HG02571 (cell line): ENCODE results near the gene CYP2D6.

ENCODE experiments used
- ATAC-seq: cut with Tn5 transposase; IDR thresholded peaks from one replicate; pipeline ENCODE4 v1.9.1; 2021; ENCODE audit warnings: mild to moderate bottlenecking, moderate library complexity; ENCODE audit not compliant: unreplicated experiment

Gene CYP2D6

GRCh38 chr22:42090596-42091454 lies 39.8 kb downstream of the CYP2D6 start, which contains the start of gene NDUFA6:
TSS of gene NDUFA6 (minus strand) at chr22:42090772. CDS start at chr22:42090744, 28 bp downstream.
- ATAC-seq = peak; percentile 90

- no peak for ATAC-seq
Observed at GRCh38 chr22:42086051-42086450, 44.6 kb downstream of the CYP2D6 start.

GRCh38 chr22:42084874-42085273 lies 45.7 kb downstream of the CYP2D6 start:
- no peak for ATAC-seq

GRCh38 chr22:42083119-42083518 lies 47.5 kb downstream of the CYP2D6 start:
- no peak for ATAC-seq

GRCh38 chr22:42080287-42080686 lies 50.3 kb downstream of the CYP2D6 start:
- ATAC-seq = no peak

- ATAC-seq = peak; percentile 84
Observed at GRCh38 chr22:42079319-42080251, 51.0 kb downstream of the CYP2D6 start, which contains the start of gene SMDT1. TSS of gene SMDT1 (plus strand) at chr22:42079700. CDS start at chr22:42079769, 69 bp downstream.

- no peak for ATAC-seq
Observed at GRCh38 chr22:42078469-42079318, 51.9 kb downstream of the CYP2D6 start.

GRCh38 chr22:42077486-42078125 lies 53.0 kb downstream of the CYP2D6 start:
- no peak for ATAC-seq

GRCh38 chr22:42076764-42077485 lies 53.7 kb downstream of the CYP2D6 start:
- no peak for ATAC-seq
